NCI-H2107 treated with DMSO at 0.1 percent for 48 hours (cell line): Measurements from ENCODE around the gene SVIL.
"Not testable (repeated sequence)": the region's sequence is repeated elsewhere in the genome, so short reads cannot be mapped to it uniquely, and the experiment has no call there.

Source experiments
- DNase-seq: peaks from one replicate; lab custom pipeline; 2025; ENCODE audit not compliant: unreplicated experiment; lab: John Stamatoyannopoulos, UW

Gene SVIL

DNA sequence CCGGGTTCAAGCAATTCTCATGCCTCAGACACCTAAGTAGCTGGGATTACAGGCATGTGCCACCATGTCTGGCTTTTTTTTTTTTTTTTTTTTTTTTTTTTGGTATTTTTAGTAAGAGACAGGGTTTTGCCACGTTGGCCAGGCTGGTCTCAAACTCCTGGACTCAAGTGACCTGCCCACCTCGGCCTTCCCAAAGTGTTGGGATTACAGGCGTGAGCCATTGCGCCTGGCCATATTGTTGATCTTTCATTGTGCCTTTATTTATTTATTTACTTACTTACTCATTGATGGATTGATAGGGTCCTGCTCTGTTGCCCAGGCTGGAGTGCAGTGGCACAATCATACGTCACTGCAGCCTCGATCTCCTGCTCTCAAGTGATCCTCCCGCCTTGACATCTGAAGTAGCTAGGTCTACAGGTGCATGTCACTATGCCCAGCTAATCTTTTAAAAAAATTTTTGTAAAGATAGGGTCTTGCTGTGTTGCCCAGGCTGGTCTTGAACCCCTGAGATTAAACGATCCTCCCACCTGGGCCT lies 30.4 kb downstream of the SVIL start:
- no peak for DNase-seq

DNA sequence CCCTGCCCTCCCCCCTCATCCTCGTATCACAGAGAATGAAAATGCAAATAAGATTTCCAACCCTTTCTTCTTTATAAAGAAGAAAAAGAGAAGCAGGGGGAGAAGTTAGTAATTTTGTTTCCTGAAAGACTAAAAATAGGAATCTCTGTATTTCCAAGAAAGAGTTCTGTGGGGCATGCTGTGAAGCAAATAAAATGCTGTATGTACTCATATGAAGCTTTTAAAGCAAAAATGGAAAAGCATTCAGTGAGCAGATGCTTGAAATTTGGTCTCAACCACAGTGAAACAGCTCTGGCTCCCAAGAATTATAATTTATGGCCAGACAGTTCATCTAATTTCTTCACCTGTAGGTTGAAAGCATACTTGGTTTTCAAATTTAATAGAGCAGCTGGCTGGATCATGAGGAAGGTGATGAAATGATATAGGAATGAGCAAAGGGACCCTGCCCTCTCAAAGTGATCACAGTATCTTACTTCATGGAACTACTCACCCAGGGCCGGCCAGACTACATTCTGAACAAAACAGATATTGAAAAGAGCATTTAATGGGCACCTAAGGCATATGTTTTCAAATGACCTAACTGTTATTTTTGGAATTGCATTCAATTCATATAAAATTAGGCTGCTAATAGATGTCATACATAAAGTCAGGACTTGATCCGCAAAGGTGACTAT lies 31.4 kb downstream of the SVIL start:
- no peak for DNase-seq

DNA sequence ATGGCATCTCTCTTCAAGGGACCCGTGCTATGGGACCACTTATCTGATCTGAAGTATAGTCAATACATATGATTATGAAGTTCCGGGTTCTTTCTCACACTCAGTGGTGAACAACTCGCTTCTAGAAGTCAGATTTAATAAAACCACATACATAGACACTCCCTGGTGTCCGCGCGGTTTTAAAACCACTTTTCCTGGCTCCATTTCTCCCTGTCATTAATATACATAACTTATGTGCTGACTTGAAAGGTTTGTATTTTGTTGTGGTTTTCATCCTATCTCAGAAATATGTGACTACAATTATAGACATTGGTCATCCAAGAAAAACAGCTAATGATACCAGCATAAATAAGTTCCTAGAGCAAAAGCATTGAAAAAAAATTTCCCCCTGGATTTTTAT lies 34.0 kb downstream of the SVIL start:
- DNase-seq, result no peak

DNA sequence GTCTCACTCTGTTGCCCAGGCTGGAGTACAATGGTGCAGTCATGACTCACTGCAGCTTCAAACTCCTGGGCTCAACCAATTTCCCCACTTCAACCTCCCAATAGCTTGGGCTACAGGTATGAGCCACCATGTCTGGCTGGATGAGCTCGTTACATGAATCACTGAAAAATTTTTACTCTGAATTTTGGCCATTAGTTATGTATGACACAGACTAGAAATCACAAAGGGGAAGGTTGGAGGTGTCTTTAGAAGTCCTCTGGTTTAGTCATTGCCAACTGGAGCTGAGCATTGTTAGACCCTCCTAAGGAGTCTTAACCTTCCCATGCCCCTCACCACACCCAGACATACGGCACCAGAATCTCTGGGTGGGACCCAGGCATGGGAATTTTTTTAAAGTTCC lies 34.7 kb downstream of the SVIL start:
- no peak for DNase-seq

DNA sequence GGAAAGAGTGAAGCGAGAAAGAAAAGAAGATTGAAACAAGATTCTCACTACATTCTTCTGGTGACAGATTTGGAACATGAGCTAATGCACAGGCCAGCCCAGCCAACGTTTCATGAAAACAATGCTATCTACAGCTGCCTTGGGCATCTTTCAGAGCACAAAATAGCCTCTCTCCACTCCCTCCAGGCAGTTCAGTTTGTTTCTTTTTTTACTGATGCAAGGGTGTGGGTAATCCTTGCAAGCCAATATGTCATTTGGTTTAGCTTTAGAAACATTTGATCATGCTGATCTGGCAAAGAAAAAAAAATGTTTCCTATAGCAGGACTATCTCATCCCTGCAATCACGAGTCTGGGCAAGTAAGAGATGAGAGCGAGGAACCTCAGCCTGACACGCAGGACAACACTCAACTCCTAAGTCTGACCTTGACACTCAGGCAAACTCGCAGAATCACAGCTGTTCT lies 35.9 kb downstream of the SVIL start:
- DNase-seq, result no peak

DNA sequence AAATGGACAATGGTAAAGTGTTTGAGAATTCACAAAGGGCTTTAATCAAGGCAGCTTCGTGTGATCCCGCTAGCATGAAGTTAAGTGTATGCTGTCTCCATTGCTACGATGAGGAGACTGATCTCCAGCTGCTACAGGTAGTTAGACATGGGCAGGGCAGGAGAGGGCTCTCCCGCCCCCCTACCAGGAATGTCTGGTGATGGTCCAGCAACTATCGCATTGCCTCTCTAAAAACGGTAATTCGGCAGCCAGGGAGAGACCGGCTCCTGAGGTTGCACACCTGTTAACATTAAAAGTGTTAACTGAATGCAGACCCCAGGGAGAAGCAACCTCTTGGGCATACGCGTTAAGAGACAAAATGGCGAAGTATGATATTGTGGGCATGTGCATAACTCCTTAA lies 37.9 kb downstream of the SVIL start:
- DNase-seq, result no peak

DNA sequence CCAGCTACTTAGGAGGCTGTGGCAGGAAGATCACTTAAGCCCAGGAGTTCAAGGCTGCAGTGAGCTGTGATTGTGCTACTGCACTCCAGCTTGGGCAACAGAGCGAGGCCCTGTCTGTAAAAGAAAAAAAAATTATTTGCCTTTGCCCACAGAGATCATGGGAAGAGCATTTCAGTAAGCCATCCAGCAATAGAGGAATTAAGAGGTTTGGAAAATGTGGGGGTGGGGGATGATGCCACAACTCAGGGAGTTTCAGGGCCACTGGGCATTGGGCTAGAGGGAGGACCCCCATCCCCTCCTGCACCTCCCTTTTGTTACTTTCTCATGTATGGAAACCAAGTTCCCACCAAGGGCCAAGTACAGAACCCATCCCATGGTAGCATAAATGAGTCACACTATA lies 38.4 kb downstream of the SVIL start:
- DNase-seq, result no peak

DNA sequence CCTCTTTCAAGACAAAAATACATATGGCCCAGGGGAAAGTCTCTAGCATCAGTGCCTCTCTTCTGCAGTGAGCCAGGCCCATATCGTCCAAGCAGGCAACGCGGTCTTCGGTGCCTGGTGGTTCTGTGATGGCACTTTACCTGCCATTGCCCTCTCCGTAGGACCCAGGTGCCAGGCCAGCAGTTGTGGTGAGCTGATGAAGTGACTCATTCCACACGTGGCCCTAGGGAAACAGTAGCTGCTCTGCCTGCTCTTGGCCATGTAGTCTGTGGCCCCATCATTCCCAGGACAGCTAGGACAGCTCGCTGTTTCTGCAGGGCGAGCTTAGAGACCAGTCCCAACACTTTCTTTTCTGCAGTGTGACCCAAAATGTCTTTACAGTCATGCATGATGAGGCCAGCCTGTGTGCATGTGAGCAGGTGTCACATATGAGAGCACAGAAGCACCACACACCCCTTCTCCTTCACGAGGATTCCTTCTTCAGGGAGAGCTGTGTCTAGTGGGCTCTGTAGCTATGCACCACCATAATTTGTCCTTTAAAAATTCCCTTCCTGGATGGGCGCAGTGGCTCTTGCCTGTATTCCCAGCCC lies 39.0 kb downstream of the SVIL start:
- no peak for DNase-seq

DNA sequence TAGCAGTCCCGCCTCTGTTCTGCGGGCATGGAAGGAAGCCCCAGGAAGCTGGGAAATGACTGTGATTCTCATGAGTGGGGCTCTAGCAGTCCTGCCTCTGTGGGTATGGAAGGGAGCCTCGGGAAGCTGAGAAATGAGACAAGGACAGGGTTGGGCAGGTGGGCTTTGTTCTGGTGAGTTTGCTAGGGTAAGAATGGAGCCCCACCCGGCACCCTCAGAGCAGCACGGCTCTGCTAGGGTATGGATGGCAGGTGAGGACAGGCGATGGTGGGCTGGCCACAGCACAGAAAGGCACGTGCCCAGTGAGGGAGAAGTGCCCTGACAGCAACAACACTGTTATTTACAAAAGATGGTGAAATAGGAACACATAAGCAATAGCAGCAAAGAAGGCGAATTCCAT lies 39.6 kb downstream of the SVIL start:
- no peak for DNase-seq

DNA sequence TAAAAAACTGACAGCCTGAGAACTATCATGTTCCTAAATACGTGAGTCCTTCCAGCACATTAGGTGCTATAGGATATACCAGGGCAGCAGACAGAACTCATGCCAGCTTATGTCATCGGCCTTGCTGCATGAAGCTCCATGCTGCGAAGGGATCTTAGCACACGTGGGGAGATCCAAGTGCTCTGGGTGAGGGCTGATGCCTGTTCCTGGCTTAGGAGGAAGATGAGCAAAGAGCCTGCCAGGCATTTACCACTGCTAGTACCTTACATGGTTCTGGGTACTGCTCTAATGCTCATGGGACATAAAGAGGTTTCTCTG lies 43.2 kb downstream of the SVIL start:
- DNase-seq, result no peak

DNA sequence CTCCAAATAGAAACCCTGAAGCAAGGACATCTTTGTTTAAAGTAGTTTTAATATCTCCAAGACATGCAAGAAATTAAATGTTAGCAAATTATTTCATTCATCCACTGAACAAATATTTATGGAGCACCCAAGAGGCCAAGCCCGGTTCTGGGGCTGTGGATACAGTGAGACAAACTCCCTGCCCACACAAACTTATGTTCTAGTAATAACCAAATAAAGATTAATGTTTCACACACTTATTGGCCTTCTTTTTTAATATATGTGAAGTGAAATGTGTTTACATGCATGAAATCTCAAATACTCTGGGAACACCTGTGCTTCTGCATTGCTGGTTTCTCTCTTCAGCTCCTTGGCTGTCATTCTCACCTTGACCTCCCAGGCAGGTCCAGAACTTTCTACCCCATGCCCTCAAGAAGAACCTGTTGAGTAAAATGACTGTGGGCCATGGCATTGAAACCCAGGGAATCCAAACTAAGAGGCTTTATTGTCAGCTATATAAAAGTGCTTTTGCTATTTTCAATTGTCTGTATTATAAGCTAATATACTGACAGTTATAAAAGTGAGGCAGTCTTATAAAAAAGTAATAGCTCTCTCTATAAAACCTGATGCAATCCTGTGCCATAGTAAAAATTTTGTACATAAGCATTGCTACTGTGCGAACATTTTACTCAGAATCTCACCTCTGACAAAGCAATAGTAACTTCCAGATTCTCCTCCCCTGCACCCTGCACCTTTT lies 43.7 kb downstream of the SVIL start:
- DNase-seq, result no peak

DNA sequence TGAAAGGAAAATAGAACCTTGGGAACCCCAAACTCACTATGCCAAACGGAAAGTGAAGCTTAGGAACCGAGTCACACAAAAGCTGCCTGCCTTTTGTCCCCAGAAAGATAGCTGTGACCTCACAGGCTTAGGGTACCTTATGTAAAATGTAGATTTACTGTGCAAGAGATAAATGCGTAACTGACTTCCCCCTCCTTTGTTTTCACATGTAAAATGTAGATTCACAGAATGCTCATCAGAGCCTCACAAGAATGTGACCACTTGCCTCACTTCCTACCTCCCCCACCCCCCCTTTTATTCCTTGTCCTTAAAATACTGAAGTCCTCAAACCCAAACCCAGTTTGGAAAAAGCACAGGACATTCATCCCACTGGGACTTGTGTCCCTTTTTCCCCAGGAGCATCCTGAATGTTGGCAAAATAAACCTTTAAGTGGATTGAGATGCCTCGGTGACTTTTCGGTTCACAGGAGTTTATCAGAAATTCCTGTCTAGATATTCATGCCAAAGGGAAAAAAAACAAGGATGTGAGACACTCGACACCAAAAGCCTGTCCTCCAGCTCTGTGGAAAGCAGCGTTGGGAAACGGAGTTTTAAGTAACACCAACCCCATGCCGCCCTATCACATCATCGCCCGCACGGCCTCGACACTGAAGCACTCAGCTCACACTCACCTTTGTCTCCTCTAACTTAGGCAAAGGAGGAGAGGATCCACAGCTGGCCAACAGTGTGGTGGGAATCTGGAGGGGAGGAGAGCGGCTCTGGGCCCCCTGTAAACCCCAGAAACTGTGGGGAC lies 45.9 kb downstream of the SVIL start:
- DNase-seq, result no peak

DNA sequence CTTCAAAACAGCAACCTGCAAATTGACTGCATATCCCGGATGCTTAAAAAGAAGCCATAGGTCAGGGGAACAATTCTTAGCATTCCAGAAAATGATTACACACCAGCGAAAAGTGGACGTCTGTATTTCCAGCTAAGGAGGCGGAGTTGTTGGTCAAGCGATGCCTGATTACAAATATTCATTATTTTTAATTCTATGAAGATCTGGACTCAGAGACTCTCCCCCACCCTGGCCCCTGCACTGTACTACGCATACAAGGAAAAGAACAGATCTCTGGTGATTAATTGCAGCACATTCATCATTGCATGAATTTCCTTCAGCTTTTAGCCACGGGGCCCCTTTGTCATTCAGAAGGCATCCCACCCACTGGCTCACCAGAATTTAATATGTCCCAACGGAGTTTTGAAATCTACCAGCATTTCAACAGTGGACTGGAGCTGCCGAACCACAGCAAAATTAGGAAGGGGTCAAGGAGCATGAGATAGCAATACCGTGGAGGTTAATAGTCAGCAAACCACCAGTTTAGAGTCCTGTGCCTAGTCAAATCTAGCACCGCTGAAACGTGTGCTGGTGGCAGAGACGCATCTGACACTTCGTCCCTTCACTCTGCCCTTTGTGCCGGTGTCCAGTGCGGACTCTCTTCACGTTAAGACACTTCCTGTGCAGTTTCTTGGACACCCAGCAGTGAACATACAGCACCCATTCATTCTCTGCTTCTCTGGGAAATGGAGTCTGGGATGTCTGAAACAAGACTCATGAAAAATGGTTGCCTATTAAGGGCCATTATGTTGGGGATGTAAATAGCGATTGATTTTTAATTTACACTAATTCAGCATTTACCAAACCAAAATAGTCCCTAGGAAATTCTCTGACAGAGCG lies 46.8 kb downstream of the SVIL start:
- DNase-seq, result not testable (repeated sequence)

DNA sequence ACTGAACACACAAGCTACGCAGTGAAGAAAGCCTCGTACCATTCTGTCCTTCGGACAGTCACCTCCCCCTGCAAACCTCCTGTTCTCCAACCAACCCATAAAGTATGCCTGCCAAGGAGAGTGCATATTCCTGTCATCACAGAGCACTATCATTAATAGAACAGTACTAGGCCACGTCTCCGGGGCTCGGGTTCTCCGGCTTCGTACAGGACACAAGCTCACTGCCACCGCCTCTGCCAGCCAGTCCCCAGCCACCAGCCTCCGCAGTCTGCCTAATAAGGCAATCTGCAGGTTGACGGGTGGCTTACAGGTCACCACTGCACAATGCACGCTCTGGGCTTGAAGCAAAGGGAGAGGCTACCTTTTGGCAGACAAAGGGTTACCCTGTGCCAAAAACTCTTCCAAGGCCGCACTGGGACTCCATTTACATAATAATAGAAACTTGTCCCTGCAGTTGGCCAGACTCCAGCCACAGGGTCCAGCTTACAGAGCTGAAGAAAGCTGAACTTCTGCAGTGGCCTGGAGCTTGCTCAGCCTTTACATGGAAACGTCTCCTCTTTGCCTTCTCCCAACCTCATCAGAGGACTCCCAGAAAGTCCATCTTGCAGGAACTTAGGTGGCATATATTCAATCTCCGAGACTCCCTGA lies 47.5 kb downstream of the SVIL start:
- not testable (repeated sequence) for DNase-seq

DNA sequence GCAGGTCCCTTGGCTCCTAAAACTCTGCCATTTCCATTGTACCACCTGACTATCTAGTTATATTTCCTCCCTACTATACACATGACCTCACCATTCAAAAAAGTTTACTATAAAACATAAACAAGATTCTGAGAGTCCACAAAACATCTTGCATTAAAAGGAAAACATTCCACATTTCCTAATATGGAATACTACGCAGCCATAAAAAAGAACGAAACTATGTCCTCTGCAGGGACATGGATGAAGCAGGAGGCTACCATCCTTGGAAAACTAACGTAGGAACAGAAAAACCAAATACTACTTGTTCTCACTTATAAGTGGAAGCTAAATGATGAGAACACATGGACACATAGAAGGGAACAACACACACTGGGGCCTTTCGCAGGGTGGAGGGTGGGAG lies 48.3 kb downstream of the SVIL start:
- DNase-seq, result no peak

DNA sequence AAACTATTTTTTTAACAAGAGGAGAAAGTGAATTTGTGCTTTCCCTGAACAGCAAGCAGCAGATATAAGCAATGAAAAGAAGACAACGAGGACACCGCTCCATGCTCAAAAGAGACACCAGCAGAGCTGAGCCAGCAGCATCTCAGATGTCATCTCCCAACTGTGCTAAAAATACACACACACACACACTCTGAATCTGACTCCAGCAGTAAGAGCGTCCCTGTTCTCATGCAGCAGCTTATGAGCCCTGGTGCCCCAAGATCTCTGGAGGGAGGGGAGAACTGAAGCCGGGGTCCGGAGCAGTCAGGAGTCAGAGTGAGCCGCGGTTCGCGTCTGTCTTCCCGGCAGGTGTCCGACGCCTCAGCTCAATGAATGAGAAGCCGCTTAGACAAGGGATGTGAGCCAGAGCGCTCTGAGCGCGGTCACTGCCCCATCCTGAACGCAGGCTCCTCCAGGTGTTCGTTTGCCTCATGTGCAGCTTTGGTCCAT lies 49.2 kb downstream of the SVIL start:
- no peak for DNase-seq

DNA sequence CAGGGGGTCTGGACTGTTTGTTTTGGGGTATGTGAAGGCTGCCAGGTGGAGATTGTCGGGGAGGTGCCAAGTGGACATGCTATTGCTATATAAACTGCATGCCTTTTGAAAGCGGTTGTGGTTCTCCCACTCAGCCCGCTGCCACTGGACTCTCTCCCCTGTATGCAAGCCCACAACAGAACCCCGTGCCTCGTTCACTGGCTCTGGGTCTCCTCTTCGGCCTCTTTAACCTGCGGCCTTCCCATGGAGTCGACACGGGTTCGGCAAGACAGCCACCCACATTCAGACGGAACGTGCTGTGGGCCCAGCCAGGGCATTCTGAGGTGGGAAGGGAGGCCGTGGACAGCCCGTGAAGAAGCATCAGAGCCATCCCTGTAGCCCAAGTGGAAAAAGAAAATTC lies 50.3 kb downstream of the SVIL start:
- no peak for DNase-seq

DNA sequence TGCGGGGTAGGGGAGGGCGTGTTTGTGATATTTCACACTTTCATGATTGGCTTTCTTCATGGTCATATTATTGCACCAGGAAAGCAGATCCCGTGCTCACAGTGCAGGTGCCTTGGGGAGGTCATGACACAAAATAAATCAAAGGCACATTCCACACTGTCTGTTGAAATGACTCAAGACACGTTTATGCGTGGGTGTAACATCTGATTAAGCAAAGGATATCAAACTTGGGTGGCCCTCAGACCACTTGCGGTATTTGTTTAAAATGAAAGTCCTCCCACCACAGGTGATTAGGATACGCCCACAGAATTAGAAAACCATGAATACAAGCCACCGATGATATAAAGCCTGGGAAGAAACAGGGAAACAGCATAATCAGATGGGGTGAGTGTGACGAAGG lies 51.1 kb downstream of the SVIL start:
- no peak for DNase-seq

DNA sequence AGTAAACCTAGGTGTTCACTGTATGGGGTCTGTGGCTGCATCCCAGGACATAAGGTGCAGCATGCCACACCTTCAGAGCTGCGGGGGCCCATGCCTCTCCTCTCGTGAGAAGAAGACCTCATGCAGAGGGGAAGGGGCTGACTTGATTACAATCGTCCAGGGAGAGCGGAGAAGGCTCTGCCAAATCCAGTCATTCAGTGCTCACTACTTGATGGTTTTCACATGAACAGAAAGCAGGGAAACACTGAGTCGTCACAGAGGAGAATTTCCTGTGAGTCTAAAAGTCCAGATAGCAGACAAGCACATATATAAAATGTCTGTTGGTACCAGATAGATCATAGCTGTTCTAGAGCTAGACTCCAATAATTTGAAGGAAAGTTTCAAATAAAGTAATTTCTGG lies 52.0 kb downstream of the SVIL start:
- DNase-seq, result not testable (repeated sequence)

DNA sequence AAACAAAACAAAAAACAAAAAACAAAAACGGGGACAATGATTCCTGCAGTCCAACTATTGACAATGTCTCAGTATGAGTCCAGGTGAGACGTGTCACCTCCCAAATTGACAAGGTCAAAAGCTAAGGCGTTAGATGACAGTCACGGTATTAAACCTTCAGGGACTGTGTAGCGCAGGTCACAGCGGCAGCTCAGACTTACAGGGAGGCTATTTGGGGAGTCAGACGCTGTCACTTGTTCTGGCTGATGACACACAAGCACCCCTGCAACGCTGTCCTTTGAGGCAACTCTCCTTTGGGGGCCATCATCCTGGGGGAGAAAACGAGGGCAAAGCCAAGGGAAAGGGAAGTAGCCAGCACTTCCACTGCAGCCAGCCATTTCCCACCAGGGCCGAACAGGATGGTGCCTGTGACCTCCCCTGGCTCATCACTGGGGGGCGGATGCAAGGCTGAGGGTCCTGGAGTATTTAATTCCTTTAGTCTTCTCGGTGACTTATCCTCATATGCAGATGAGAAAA lies 55.3 kb downstream of the SVIL start:
- DNase-seq, result no peak
